ENCODE results near the gene TTBK2.

- TF ChIP-seq POLR2A (IDR thresholded peaks at IDR 0.05; ENCODE audit: low read length) (no peak), GATA1 (IDR thresholded peaks at IDR 0.05; ENCODE audit: low read depth, low read length) (no peak)
Measured at GRCh38 chr15:42939841-42940240, 19.3 kb upstream of the TTBK2 start.
